Endothelial cell of hepatic sinusoid (primary cell): ENCODE data around the gene EDNRA.

Source experiments
- in situ Hi-C: cut with HindIII; loops from 2 replicates; pipeline ENCODE4 v1.10.0; 2017; ENCODE audit warnings: low sequenced_read_pairs

Gene EDNRA

DNA sequence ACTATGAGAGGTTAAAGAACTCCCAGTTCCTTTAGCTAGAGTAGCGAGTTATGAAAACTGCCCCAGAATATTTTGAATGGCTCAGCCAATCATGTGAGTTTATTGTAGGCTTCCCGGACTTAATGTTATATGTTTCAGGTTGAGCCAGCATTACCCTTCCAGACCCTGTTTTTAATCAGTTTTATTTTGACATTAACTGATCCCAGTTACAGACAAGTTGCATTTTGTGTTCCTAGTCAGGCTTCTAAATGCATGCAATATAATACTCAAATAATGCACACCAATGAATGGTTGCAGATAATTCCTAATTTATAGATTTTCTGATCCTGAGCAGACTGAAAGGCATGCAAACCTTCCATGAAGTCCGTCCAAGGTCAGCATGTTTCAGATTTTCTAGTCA, 57.8 kb downstream of the EDNRA start:
- in situ Hi-C loops: no loop called here

DNA sequence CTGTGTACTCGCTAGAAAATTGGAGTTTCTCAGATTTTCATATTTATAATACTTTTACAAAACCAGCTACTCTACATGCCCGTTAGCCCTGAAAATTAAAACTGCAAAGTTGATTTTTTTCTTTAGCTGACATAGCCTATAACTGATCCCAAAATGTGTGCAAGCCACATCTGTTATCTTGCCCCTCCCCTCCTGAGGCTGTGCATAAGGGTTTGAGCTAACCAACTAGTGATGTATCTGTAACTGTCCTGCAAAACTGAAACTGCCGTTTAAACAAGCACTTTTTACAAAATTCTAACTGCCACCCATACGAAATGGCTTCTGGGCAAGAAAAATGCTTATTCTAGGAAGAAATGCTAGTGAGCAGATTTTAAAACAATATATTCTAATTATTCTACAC, 59.1 kb downstream of the EDNRA start:
- in situ Hi-C loops: no loop called here

DNA sequence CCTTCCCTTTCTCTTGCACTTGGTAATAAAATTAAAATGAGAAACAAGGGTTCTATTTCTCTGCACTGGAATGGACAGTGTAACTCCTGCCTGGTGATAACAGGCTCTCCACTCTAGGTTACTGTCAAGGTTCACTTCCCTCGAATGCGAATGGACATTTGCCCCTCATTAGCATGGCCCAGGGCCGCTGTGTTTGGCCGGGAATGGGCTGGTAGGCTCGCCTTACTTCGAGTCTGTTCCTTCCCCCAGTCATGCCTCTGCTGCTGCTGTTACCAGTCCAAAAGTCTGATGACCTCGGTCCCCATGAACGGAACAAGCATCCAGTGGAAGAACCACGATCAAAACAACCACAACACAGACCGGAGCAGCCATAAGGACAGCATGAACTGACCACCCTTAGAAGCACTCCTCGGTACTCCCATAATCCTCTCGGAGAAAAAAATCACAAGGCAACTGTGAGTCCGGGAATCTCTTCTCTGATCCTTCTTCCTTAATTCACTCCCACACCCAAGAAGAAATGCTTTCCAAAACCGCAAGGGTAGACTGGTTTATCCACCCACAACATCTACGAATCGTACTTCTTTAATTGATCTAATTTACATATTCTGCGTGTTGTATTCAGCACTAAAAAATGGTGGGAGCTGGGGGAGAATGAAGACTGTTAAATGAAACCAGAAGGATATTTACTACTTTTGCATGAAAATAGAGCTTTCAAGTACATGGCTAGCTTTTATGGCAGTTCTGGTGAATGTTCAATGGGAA, 61.5 kb downstream of the EDNRA start:
- in situ Hi-C loops: no loop called here

DNA sequence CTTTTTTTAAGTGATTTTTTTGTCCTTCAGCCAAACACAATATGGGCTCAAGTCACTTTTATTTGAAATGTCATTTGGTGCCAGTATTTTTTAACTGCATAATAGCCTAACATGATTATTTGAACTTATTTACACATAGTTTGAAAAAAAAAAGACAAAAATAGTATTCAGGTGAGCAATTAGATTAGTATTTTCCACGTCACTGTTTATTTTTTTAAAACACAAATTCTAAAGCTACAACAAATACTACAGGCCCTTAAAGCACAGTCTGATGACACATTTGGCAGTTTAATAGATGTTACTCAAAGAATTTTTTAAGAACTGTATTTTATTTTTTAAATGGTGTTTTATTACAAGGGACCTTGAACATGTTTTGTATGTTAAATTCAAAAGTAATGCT, 62.1 kb downstream of the EDNRA start:
- in situ Hi-C loops: no loop called here

DNA sequence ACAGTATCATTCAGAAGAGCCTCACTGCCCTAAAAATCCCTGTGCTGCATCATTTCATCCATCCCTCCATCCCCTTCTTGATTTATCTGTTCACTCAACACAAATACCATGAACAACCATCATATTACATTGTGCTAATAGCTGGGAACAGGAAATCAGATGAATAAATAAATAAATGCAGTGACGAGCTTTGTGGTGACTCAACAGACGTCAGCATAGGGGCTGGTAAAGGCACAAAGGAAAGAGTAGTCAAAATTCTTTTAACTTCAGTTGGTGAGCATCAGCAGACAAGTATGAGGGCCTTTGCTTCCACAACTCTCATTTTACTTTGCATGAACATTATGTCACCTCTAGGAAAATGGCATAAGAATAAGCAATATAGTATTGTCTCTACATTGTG, 65.5 kb downstream of the EDNRA start:
- in situ Hi-C loops: no loop called here

DNA sequence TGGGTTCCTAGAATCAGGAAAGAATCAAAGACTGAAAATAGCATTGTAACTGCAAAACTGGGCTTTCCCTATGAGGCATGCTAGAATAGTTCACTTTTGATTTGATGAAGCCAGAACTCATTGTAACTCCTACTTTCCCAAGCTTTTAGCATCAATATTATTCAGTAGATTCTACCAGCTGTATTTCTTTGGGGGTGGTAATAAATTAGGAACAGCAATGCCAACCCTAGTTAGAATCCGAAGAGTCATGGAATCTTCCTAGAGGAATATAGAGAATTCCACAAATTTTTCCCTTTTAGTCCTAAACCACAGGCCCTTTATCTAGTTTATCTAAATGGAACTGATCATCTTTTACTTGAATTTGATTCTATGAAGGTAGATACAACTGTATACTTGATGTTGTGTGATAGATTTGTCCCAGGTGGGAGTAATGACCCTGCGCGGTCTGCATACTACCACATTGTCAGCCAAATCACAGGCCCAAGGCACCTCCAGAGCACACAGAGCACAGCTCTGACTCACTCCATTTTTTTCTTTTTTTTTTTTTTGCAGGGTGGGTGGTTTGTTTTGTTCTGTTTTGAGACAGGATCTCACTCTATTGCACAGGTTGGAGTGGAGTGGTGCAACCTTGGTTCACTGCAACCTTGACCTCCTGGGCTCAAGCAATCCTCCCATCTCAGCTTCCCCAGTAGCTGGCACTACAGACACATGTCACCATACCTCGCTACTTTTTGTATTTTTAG, 66.6 kb downstream of the EDNRA start:
- in situ Hi-C loops: no loop called here

DNA sequence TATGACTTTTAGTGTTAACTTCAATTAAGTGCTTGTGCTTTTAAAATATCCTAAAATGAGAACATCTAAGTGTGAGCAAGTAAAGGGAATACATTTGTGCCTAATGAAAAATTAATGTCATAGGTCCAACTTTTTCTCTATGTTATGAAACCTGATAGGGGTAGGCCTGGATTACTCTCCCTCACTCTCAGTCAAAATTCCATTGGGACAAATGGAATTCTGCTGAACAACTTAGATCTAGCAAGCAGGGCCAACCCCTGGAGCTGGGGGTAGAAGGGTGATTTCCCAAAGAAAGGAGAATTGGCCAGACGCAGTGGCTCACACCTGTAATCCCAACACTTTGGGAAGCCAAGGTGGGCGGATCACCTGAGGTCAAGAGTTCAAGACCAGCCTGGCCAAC, 67.4 kb downstream of the EDNRA start:
- in situ Hi-C loops: no loop called here

DNA sequence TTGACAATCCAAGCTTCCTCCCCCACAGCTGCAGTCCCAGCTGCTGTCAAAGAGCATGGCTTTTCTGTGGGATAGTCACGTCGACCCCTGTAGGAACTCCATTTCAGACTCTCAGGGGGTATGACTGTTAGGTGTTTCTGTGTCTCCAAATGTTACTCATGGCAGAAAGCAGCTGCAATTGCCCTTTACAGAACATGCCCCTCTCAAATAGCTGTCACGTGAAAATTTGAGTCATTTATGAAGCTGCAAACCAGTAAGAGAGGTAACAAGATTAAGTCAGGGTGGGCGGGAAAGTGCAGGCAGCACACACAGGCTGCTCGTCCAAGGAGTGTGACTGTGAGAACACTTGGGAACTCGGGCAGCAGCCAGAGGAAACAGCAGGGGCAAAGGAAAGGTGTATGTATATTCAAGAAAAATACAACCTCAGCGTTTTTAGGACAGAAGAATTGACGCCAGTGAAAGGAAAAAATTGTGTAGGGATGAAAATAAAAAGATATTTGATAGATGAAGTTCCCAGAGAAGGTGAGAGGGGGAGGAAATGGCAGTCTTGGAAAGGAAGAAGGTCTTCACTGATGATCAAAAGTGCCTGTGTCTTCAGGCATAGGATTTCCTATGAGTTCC, 69.8 kb downstream of the EDNRA start:
- in situ Hi-C loops: no loop called here

DNA sequence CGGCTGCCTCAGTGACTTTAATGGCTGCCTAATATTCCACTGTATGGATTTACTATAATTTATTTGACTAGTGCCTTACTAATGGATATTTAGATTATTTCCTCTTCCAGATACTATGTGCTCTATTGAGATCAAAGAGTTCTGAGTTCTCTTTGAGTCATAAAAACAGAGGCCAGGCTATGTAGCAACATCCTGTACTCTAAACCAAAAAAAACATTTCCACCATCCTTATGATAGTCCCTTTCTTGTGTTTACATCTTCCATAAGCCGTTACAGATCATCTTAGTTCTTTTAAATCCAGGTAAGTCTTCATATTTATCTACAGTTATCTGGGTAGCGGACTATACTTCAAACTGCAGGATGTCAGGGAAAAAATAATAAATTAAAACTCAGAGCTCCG, 79.7 kb downstream of the EDNRA start:
- in situ Hi-C loops: no loop called here

DNA sequence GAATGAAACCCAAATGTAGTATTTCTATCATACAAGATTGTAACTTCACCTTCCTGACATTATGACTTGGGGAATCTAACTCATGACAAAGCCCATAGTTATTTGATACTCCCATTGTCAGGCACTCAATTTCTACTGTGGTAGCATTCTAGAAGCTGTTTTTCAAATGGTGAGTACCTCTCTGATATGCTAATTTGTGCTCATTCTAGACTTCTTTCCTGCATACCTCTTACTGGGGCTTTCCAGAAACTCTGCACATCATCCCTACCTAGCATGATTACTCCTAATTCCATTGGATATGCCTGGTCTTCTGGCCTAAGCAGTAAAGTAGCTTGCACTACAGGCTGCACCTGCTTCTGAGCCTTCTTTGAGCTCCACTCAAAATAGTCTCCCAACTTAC, 85.9 kb downstream of the EDNRA start:
- in situ Hi-C loops: no loop called here

DNA sequence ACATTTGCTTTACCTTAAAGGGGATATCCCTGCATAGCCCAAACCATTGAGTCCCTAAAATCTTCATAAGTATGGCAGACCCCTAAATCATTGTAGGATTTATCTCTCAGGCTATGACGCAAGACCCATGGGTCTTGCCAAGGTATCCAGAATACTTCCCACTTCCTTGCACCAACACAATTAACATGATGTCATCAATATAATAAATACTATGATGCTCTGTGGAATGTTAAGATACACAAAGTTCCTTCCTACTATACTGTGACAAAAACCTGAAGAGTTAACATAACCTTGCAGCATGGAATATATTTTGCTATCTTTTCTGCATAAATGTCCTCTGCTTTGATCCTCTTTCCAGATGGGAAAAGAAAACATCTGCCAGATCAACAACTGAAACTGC, 86.4 kb downstream of the EDNRA start:
- in situ Hi-C loops: no loop called here

DNA sequence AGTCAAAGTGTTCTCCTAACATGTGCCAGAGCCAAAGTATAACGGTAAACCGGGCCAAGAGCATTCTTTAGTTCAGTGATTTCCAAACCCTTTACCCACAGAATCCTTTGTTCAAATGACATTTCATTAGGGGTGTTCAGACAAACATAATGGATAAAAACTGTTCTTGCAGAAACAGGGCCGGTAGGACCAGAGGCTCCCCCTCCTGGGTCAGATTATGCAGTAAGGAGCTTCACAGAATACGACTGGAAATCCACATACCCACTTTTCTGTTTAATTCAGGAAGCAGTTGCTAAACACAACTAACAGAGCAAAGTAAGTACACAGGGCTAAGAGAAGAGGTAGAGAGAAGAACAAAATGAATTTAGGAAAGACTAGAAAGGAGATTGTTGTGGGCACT, 89.7 kb downstream of the EDNRA start:
- in situ Hi-C loops: no loop called here

DNA sequence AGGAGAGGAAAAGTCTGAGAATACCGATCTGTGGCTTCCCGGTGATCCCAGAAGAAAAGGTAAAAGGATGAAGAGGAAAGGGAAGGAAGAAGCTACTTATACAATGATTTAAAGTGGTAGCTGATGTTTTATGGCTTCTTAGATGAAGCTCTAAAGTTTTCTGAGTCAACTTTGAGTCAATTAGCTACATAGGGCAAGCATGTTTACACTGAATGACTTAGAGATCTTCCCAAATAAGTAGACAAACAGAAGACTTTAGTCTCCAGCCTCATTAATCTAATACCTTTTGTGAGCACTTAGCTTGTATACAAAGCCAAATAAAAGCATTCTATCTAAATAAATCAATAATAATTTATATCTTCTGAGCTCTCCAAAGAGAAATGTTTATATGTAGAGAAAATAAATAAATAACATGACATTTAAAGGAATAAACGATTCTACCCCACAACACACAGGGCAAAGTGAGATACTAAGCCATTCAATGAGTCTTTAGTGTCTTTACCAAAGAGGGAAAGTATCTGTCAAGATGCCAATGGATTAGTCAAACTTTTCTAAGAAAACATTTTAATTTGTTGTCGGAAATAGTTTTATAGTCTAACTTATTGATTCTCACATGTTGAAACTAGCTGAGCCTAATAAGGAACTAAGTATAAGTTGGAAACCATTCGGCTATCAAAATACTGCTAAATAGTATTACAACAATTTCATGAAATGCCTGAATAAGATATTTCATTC, 90.3 kb downstream of the EDNRA start:
- in situ Hi-C loops: no loop called here

DNA sequence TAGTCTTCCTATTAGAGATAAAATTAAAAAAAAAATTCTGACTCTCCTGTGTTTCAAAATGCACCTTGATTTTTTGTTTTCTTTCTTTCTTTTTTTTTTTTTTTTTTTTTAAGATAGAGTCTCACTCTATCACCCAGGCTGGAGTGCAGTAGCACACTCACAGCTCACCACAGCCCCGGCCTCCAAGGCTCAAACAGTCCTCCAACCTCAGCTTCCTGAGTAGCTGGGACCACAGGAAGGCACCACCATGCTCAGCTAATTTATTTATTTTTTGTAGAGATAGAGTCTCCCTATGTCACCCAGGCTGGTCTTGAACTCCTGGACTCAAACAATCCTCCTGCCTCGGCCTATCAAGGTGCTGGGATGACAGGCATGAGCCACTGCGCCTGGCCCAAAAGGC, 95.2 kb downstream of the EDNRA start:
- in situ Hi-C loops: no loop called here

DNA sequence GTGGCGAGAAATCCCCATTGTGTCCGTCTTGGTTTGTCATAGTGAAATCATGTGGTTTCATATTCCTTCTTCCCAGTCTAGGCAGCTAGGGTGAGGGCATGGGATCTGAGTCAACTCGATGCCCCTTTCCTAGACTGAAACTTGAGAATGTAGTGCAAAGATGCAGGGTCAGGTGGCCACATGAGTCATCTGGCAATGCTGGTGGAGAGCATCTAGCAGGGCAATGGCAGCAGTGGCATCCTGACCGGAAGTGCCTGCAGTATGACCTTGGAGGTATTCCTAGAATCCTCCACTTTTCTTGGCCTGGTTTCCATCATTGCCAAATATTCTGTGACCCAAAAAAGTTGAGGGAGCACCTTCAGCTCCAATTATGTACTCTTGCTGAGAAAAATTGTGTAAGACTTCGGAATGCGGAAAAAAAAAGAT, 97.2 kb downstream of the EDNRA start:
- in situ Hi-C loops: no loop called here

DNA sequence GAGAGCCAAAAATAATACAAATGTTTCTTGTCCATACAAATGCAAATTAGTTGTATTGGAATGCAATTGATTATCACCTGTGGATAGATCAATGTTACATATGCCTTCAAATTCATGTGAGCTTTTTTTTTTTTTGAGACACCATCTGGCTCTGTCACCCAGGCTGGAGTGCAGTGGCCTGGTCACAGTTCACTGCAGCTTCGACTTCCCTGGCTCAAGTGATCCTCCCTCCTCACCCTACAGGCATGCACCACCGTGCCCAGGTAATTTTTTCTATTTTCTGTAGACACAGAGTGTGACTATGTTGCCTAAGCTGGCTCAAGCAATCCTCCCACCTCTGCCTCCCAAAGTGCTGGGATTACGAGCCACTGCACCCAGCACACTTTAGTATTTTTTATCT, 97.7 kb downstream of the EDNRA start:
- in situ Hi-C loops: no loop called here

DNA sequence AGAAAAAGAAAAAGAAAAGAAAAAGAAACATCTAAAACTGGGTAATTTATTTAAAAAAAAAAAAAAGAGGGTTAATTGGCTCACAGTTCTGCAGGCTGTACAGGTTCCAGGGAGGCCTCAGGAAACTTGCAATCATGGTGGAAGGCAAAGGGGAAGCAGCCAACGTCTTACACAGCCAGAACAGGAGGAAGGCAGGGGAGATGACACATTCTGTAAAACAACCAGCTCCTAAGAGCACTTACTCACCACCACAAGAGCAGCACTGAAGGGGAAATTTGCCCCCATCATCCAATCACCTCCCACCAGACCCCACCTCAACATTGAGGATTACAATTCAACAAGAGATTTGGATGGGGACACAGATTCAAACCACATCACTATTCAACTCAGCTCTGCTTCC, 99.5 kb downstream of the EDNRA start:
- in situ Hi-C loops: no loop called here

DNA sequence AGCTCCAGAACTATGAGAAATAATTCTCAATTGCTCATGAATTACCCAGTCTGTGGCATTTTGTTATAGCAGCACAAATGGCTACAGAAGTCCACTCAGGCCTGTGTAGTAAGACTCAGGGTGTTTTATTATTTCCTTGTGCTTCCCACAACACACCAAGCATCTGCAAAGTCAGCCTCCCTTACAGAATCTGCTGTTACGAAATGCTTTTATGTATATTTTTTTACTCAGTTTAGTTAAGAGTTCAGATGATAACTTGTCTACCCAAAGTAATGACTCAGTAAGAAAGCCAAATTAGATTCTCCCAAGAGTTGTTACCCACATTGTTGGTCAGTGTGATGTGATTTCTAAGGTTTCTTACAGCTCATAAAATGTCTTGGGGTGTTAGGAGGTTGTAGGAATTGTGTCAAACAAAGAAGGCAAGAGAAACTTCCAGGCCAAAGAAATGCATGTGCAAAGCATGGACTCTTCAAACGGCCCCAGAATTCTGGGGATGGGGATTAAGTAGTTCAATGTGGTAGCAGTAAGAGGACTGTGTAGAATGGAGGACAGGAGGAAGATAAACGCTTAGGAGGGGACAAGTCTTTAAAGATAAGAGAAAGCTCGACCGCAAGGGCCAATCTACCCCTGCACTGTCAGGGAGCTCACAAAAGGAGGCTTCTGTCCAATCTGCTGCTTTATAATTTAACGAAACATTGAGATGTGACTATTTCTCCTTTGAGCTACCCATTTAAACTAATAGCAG, 100.9 kb downstream of the EDNRA start:
- in situ Hi-C loops: no loop called here

DNA sequence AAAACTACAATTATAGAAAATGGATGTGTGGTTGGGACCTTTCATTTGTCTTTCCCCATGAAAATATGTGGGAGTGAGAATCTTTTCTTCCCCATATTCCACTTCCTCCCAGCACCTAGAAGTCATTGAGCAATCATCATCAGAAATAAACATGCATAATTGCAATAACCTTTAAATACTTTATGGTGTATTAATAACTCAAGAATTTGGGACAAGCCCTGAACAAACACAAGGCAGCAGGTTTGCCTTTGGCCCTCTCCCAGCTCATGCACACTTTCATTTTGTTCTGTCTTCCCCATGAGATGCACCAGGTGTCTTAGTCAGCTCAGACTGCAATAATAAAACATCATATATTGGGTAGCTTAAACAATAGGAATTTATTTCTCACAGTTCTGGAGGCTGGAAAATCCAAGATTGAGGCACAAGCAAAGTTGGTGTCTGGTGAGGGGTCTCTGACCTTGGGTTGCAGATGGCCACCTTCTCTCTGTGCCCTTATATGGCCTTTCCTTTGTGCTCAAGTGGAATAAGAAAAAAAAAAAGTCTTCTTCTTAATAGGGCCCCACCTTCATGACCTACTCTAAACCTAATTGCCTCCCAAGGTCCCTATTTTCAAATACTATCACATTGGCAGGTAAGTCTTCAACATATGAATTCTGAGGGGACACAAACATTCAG, 101.6 kb downstream of the EDNRA start:
- in situ Hi-C loops: no loop called here

DNA sequence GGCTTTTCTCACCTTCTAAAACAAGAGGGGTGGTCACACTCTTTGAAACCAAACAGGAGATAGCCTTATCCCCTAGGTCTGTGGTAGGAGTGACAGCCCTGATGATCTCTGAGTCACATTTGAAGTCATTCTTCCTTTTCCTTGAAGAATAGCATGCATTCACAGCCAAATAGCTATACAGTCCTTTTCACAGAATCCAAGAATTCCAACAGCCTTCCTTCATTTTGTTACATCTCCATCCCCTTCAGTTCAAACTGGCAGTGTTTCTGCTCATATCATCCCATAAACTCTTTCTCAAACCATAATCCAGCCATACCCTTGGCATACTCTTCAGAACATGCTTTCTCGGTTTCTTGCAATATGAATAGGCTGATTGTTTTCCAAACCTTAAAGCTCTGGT, 103.0 kb downstream of the EDNRA start:
- in situ Hi-C loops: no loop called here
